VCaP (cell line): Measurements from ENCODE around the gene BICC1.

Source experiments
- H3K27ac ChIP-seq: fragments of 450-650 bp; 2 replicates; pipeline ENCODE4 v1.5.1; 2017
- TF ChIP-seq, protein P1 (sequence below): fragments of 450-650 bp; conservative IDR thresholded peaks from 2 replicates; pipeline ENCODE4 v1.5.1; 2017; ENCODE audit warnings: mild to moderate bottlenecking, moderate library complexity

BICC1 gene

GRCh38 chr10:58609532-58610150 is 97.0 kb downstream of the BICC1 start:
- TF ChIP-seq, protein P1, sequence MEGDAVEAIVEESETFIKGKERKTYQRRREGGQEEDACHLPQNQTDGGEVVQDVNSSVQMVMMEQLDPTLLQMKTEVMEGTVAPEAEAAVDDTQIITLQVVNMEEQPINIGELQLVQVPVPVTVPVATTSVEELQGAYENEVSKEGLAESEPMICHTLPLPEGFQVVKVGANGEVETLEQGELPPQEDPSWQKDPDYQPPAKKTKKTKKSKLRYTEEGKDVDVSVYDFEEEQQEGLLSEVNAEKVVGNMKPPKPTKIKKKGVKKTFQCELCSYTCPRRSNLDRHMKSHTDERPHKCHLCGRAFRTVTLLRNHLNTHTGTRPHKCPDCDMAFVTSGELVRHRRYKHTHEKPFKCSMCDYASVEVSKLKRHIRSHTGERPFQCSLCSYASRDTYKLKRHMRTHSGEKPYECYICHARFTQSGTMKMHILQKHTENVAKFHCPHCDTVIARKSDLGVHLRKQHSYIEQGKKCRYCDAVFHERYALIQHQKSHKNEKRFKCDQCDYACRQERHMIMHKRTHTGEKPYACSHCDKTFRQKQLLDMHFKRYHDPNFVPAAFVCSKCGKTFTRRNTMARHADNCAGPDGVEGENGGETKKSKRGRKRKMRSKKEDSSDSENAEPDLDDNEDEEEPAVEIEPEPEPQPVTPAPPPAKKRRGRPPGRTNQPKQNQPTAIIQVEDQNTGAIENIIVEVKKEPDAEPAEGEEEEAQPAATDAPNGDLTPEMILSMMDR = no peak
- H3K27ac ChIP-seq = no peak overlapping the region

- no peak overlapping the region for H3K27ac ChIP-seq
- TF ChIP-seq, protein P1 = no peak
Measured at GRCh38 chr10:58615237-58615935, 102.7 kb downstream of the BICC1 start.

DNA sequence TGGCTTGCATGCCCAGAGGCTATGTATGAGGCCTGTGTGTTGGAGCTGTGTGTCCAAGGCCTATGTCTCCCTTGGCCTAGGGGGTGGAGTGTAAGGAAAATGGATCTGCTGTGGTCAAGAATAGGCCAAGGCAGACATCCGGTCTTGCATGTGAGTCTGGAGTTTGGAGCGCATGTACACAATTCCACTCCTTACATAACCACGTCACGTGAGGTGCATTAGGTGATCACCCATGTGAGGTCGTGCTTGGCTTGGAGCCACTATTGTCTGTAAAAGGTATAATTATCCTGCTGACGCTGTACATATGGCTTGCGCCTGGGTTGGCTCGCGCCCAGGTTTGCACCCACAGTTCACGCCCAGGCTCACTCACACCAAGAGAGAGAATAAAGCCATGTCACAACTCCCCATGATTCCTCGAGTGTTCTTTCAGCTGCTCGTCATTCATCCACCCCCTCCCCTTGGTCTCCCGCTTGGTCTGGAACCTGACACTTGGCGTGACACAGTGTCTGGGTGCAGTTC is 105.5 kb downstream of the BICC1 start:
- H3K27ac ChIP-seq = no peak overlapping the region
- TF ChIP-seq, protein P1 = no peak

GRCh38 chr10:58621379-58622077 is 108.9 kb downstream of the BICC1 start:
- no peak overlapping the region for H3K27ac ChIP-seq
- TF ChIP-seq, protein P1 = no peak

DNA sequence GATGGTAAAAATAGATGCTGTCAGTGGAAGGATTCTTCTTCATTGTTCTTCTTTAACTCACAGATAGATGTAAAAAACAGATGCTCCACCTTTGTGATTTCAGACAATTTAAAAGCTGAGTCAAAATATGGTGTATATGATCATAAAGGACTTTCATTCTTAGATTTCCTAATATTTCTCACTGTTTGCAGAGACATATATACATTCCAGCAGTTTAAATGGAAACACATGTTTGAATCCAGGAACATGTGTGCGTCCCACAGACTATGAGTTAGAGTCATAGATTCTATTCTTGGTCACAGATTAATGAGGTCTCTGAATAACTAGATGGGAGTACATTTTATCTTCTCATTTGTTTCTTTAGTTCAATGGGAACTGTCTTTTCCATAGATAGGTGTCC is 109.6 kb downstream of the BICC1 start:
- H3K27ac ChIP-seq = no peak overlapping the region
- TF ChIP-seq, protein P1 = no peak

GRCh38 chr10:58625070-58625469 is 112.4 kb downstream of the BICC1 start:
- no peak overlapping the region for H3K27ac ChIP-seq
- TF ChIP-seq, protein P1 = no peak

- TF ChIP-seq, protein P1 = no peak
- H3K27ac ChIP-seq = no peak overlapping the region
Measured at GRCh38 chr10:58627392-58627791, 114.7 kb downstream of the BICC1 start.
